ENCODE measurements around the gene C13orf46.

The C13orf46 gene

DNA sequence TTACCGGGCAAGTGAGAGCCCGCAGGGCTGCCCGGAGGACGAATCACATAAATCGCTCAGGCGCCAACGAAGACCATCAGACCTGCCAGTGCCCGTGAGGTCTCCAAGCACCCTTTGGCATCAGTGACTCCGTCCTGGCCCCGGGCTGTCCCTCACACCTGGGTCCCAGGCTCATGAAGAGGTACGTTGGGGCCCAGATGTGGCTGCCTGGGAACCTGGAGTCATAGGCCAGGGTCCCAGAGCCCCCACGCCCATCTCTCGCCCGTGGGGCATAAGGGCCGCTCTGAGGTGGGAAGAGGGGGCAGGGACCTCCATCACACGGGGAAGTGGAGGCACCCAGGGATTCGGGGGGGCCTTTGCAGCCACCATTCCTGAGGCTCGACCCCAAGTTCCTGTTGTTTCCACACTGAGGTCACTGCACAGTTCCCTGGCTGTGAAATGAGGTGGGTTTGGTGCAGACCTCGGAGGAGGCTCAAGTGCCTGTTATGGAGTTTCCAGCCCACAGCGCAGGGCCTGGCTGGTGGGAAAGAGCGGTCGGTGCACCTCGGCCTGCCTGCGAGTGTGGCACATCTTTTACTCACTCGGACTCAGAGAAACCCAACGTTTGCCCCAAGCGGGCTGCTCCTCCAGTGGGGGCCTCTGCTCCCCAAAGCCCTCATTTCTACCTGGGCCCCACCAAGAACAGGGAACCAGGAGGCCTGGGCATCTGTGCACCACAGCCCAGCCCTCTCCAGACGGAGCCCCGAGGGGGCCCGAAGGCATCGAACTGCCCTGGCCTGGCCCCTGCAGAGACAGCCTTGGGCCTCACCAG, 35.9 kb upstream of the C13orf46 start:
- no peak for DNase-seq

DNA sequence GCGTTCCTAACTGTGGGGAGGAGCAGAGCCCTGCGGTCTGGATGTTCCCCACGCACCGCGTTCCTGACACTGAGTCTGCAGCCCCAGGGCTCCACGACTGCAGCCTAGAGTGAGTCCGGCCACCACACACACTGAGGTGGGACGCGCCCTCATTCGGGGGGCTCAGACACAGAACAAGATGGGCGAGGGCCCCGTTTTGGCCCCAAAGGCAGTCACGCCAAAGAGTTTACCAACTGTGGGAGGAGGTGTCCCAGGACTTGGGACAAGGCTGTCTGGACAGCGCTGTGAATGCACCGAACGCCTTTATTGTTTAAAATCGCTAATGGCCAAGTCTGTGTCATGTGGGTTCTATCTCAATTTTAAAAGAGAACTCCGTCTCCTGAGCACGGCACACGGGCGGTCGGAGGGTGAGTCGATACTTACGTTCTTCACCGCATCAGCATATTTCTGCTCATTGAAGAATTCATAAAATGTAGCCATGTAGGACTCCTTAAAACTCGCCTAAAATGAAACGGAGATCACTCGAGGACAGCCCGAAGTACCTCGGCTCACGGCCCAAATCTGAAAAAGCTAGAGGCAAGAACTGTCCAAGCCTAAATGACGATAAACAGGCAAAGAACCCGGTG, 35.2 kb upstream of the C13orf46 start:
- DNase-seq, result no peak

DNA sequence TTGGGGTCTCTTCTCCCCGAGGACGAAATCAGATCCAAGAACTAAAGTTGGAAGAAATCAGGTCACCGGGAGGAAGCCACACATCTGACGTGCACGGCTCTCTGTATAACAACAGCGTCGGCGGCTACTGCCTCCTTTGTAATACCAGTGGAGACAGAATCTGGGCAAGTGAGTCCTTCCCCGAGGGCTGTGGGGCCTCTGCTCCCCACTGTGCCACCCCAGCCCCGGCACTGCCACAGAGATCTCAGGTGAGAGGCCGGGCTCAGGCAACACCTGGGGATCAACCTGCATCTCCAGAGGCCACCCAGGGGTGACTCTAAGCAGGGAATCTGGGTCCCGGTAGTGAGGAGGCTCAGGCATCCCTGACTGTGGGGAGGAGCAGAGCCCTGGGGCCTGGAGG, 33.7 kb upstream of the C13orf46 start:
- DNase-seq, result no peak

DNA sequence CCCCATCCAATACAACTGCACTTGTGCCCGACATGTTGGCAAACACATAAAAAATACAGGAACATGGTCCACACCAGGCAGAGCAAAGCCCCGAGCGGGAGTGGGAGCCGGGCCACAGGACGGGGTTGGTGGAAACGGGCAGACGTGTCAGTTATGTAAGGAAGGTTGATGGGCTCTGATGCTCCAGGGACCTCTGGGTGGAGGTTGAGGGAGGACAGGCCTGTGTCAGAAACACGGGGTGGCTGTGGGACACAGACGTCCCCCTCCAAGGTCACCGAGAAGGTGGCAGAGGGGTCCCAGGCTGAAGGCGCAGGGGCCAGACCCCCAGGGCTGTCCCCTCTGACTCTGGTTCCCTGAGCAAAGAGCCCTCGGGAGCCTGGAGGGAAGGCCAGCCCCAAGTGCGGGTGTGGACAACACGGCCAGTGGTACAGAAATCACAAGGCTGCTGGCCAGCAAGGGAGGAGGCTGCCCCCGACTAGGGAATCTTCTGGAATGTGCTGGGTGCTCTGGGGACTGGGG, 31.4 kb upstream of the C13orf46 start:
- no peak for DNase-seq

DNA sequence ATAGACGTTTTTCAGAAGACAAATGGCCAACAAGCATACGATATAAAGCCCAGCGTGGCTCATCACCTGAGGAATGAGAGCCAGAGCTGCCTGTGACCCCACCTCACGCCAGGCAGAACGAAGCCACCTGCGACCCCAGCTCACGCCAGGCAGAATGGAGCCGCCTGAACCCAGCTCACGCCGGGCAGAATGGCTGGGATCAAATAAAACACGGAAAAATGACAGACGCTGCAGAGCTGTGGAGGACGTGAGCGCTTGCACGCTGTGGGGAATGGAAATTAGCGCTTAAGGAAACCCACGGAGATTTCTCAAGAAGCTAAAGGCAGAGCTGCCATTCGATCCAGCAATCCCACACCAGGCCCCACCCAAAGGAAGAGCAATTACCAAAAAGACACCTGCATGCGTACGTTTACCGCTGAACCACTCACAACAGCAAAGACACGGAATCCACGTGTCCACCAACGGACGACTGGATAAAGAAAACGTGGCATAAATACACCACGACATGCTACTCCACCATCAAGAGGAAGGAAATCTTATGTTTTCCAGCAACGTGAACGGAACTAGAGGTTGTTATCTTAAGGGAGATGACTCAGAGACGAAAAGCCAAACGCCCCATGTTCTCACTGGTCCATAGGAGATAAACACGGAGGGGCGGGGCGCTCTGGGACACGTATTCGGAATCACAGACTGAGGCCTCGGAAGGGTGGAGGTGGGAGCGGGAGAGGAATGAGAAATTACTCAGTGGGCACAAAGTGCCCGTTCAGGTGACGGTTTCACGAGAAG, 30.7 kb upstream of the C13orf46 start:
- DNase-seq, result no peak

DNA sequence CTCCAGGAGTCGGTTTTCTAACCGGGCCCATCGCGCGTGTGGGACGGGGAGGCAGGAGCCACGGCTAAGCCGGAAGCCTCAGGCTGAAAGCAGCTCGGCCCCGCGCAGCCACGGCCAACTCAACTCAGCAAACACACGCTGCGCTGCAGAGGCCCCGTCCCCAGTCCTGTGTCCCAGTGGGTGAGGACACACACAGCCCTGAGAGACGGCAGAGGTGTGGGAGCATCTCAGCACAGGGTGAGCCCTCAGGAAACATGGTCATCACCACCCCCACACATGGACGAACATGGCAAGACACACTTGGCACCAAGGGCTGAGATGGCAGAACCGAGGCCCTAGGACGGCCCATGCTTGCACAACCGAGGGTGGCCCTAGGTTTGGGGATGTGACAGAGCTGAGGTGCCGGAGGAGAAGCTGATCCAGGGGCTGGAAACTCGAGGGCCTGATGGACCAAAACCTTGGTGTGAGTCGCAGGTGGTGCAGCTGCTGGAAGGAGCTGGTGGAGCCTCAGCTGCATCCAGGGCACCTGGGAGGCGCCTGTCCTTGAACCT, 29.0 kb upstream of the C13orf46 start:
- no peak for DNase-seq

DNA sequence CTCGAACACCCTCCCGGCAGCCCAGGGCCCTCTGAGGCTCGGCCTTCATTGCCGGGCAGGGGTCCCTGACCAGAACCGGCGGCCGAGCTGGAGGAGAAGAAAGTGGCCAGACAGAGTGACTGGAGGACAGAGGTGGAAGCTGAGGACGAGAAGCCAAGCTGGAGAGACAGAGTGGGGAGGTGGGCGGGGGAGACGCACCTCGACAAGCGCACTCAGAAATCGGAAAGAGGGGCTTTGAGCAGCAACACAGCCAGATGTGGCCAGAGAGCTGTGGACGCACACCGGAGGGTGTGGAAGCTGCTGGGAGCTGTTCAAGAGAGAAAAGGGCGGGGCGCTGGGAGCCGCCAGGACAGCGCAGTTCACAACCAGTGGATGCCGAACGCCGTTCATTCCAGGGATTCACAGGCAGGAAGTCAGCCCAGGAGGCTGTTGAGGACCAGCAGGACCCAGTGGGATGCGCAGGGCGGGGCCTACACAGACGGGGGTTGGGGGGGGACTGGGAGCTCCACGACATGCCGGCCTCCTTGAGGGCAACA, 28.2 kb upstream of the C13orf46 start:
- DNase-seq, result no peak

DNA sequence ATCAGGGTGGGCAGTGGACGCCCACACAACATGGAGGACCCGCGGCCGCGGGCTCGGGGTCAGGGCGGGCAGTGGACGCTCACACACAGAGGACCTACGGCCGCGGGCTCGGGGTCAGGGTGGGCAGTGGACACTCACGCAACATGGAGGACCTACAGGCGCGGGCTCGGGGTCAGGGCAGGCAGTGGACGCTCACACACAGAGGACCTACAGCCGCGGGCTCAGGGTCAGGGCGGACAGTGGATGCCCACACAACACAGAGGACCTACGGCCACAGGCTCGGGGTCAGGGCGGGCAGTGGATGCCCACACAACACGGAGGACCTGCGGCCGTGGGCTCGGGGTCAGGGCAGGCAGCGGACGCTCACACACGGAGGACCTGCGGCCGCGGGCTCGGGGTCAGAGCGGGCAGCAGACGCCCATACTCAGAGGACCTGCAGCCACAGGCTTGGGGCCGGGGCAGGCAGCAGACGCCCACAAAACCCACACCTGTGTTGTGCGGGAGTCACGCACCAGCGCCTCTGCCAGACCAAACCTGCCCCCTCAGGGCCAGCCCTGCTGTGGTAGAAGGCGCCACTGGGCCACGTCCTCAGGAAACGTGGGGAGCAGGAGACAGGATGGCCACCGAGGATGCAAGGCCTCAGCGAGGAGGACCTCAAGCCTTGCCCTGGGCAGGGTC, 27.6 kb upstream of the C13orf46 start:
- DNase-seq, result no peak

DNA sequence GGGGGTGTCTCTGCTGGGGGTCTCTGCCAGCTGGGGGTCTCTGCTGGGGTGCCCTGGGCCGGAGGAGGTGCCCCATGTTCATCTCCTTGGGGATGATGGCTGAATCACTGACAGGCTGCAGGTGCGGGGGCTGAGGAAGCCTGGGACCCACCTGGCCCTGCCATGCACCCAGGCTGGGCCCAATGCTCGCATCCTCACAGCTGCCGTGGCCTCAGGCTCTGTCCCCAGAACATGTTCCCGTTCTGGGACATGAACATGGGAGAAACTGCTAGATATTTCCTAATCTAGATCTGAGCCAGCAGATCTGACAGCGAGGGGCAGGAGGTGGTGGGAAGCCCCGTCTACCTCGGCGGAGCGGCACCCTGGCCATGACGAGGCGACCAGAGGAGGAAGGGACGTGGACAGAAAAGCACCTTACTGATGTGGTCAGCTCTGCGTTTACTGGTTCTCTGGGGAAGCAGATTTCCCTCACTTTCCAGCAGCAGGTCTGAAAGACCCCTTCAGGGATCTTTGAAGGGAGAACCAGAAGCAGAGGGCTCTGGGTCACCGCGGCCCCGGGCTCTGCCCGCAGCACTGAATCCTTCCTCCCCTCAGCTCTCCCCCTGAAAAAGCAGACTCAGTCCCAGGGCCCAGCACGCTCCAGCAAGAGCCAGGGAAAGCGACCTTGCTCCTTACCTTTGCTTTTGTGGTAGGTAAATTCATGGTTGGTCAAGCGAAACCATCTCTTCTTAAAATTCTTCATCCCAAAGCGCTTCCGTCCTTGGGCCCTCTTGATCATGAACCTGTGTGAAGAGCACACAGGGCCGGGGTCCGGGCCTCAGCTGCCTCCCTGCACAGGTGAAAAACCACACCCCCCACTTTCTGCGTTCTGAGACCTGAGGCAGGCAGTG, 26.5 kb upstream of the C13orf46 start:
- DNase-seq, result no peak

DNA sequence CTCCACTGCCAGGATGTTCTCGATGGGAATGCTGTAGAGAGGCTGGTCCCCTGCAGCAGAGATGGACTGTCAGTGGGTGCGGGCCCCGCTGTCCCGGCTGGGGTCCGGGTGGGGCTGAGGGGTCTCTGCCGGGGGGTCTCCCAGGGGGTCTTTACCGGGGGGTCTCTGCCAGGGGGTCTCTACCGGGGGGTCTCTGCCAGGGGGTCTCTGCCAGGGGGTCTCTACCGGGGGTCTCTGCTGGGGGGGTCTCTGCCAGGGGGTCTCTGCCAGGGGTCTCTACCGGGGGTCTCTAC, 25.7 kb upstream of the C13orf46 start:
- no peak for DNase-seq

DNA sequence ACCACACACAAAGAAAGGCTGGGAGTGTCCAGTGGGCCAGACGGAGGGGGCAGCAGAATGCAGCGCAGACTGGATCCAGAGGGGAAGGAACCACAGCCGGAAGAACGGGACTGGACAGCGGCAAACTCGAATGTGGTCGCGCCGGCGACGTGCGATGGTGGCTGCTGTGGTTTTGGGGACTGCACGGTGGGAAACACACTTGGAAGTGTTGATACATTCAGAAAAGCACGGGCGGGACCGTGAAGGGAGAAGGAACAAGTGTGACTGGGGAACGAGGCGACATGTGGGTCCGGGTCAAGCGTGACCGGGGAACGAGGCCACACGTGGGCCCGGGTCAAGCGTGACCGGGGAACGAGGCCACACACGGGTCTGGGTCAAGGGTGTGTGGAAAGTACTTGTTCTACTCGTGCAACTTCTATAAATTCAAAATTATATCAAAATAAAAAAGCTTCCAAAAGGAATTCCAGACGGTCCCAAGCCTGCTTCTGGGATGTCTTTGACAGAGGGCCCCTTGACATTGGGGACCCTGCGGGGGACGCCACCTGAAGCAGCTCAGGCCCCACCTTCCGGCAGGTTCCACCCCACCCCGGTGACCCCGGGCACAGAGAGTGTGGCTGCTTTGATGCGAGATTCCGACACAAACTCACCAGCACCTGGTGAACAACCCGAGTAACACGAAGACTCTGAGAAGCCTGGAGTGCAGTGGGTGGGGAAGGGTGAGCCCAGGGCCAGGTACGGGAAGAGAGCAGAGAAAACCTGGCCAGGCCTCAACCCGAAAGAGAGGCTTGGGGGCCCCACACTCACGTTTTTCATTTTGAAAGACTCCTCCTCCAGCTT, 25.1 kb upstream of the C13orf46 start:
- DNase-seq, result no peak

DNA sequence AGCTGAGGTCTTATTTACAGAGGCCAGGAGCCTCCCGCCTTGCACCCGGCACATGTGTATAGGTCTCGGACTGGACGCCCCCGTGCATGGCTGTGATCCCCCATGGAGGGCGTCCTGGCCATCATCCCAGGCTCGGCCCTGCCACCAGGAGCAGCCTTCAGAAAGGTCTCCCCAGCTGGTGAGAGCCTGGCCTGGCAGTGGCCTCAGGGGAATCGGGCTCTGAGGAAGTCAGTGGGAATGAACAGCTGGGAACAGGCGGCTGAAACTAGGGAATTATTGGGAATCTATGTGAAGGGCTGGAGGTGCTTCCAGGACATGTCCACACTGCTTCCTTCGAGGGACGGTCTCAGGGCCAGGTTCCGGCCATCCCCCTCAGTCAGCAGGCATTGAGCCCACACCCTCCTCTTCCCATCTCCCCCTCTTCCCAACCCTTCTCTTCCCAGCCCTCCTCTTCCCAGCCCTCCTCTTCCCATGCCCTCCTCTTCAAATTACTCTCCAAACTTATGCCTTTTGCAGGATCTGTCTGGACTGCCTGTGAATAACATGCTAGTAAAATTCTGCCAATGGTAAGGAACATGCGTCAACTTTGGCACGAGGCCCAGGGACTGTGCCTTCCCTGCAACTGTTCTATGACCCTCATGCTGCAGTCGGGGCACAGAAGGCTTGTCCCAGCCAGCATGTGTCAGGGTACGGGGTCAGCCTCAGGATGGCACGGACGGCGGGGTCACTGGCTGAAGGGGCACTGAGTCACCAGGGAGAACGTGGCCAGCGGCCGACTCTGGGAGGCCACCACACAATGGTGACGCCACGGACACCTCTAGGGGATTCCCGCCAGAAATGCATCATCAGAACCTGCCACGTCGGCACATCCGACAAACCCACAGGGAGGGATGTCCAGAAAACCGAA, 24.2 kb upstream of the C13orf46 start:
- no peak for DNase-seq

DNA sequence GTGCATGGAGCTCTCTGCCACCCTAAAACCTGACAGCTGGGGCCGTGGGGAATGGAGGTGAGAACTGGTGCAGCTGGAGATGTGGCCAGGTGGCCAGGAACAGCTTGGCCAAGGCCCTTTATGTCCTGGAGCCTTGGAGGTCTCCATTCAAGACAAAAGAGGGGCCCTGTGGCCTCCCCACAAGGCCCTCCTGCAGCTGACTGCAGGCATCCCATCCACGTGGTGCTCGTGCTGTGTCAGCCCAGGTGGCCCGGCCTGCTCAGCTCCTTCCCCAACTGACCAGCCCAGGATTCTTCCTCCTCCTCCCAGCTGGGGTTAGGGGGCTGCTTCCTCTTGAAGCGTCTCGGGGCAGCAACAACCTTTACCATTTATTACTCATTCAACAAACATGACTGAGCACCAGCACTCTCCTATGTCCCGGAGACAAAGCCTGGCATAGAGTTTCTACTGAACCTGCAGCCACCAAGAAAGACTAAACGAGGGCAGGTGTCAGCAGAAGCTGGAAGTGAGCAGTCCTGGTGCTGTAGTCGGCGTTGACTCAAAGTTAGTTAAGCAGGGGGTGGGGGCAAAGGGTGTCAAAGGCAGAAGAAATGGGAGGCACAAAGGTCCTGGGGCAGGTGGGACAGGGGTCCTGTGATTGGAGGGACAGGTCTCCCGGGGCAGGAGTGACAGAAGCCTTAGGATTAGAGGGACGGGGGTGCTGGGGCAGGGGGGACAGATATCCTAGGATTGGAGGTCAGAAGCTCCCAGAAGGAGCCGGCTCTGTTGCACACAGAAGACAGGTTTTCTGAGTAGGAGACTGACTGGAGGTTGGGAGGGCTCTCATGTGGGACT, 23.3 kb upstream of the C13orf46 start:
- DNase-seq, result no peak

DNA sequence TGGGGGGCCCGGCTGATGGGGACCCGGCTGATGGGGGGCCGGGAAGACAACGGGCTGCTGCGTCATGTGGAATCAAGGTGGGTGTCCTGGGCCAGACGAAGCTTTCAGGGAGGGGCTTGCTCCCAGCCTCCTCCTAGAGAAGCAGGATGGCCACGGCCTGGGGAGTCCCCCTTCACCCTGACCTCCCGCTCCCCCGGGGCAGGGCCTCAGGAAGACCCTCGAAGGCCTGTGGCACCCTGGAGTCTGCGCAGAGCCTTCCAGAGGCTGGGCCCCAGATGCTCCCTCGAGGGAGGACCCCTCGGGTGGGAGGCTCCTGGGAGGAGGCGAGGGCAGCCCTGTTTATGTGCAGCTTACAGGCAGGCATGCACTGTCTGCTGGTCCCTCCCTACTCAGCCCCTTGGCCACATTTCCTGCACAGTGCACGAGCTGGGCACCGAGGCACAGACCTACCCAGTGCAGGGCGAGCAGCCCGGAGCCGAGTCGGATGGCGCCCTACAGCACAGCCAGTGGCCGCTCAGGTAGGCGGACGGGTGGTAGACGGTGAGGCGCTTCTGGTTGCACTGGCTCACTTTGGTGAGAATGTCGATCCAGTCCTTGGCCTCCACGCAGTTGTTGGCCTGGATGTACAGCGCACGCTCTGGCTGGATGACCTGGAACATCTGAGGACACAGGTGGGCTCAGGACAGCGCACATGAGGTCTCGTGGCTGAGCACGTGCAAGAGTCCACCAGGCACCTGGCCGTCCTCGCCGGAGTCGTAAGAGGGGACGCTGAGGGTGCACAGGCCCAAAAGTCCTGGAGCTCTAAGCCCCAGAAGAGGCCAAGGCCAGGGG, 22.4 kb upstream of the C13orf46 start:
- no peak for DNase-seq

DNA sequence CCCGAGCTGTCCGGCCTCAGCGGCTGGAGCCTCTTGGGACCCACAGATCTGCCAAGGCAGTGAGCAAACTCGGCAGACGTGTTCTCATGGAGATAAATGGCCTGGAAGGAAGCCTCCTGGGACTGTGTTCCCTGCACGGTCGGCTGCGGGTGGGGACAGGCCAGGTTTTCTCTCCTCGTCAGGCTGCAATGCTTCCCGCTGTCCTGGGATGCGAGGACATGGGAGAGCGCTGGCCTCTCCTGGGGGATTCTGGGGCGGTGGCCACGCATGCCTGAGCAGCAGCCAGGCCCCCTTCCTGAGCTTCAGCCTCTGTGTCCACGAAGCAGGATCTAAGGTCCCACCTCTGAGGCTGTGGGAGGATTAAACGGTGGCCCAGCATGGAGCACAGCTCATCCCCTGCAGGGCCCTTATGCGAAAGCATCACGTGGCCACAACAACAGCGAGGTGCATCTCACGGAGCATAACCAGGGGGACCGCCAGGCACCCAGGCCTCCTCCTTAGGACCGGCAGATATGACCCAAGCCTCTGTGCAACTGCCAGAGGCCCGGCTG, 21.2 kb upstream of the C13orf46 start:
- no peak for DNase-seq

DNA sequence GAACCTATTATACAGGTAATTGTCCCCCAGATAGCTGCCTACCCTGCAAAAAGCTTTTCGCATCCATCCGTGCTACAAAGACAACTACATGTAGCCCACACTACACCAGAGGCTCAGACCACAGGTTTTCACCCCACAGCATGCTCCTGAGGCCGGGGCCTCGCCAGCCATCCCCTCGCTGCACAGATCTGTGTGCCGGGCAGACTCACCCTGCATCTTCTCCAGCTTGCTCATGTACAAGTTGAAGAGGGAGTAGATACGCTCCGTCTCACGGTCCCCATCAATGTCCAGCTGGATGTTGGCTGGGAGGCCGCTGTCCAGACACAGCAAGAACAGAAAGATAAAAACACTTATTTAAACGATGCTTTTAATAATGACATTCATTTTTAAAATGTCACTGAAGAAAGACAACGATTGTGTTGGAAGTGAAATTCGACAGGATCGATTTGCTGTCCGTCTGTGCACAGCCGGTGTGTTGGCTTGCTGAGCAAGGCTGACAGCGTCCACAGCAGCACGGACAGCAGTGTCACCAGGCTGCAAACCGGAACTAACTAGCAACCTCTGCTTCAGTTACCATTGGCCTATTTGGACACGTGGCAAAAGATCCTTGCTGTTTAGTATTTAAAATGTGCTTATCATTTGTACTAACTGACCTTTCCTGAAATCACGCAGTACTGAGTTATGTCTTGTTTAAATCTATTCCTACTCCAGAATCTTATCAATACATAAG, 18.6 kb upstream of the C13orf46 start:
- DNase-seq, result no peak
